Stimulated activated CD4-positive, alpha-beta T cell treated with anti-CD3 and anti-CD28 coated beads, Interleukin-15, amount 100 ng/mL, for 1 hour (primary cell): ENCODE results near the gene TMEM186.
"Not testable (repeated sequence)": the region's sequence is repeated elsewhere in the genome, so short reads cannot be mapped to it uniquely, and the experiment has no call there.

Experiments used
- DNase-seq, 2 donors: peaks; one replicate each; pipeline ENCODE4 v3.0.0-alpha.2; 2020; ENCODE audit warnings: low read depth in 1 of 2, low spot score in 1 of 2

TMEM186 gene

DNA sequence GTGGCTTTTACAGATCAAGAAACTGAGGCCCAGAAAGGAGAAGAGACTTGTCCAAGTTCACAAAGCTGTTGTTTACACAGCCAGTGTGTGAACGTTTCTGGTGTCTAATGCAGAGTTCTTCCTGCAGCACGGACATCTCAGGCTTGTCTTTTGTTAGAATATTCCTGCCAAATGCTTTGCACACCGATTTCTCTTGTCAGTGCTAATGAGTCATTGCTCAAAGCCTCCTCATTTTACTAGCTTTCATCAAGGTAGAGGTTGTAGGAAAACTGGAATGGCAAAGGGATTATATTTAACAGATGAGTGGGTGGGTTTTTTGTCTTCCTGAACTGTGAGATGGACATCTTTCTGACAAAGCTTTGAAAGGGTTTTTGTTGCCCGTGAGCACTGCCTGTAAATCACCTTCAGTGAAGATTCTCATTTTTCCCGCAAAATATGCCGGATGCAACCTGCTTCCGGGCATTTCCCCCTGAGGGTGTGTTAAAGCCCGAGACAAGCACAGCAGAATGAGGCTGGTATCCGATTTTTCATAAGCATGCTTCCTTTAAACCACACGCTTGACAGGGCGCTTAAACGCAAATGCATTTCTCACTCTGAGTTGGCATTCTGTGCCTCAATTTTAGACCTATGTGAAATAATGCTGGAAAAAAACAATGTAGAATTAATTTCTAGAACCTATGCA, 14.9 kb upstream of the TMEM186 start:
- DNase-seq: no peak

GRCh38 chr16:8808613-8809353, 11.3 kb upstream of the TMEM186 start:
- DNase-seq: no peak

DNA sequence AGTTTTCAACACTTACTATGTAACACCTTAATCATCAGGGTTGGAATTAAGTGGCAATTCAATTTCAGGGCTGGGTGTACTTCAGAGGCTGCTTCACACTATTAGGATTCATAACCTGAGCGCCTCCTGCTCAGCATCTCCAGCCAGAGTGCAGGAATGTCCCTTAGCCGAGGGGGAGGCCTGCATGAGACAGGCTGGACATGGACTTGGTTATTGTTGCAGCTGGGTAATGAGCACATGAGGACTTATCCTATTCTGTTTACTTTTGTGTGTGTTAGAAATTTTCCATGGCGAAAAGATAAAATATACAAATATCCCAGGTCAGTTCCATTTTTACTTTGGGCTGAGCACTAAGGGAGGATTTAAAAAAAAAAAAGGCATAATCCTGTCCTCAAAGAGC, 10.6 kb upstream of the TMEM186 start:
- DNase-seq: no peak

DNA sequence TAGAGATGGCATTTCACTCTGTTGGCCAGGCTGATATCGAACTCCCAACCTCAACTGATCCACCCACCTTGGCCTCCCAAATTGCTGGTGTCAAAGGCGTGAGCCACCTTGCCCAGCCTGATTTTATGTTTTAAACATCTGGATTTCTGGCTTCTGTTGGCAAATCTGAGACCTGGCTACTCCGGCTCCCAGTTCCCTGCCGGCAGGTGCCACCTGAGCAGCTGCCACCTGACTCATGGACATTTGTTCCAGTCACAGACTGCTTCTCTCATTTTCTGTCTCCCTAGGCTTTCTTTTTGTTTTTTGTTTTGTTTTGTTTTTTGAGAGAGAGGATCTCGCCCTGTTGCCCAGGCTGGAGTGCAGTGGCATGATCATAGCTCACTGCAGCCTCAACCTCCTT, 9.8 kb upstream of the TMEM186 start:
- DNase-seq: no peak

GRCh38 chr16:8806272-8806983, 9.0 kb upstream of the TMEM186 start:
- no peak for DNase-seq

- no peak for DNase-seq
Observed at GRCh38 chr16:8804313-8804712, 6.9 kb upstream of the TMEM186 start.

DNA sequence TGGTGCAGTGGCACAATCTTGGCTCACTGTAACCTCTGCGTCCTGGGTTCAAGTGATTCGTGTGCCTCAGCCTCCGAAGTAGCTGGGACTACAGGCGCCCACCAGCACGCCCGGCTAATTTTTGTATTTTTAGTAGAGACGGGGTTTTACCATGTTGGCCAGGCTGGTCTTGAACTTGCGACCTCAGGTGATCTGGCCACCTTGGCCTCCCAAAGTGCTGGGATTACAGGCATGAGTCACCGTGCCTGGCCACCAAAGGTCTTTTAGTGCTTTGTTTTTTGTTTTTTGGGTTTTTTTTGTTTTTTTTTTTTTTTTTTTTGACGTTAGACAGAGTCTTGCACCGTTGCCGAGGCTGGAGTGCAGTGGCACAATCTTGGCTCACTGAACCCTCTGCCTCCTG, 6.3 kb upstream of the TMEM186 start:
- DNase-seq: not testable (repeated sequence)

- no peak for DNase-seq
Observed at GRCh38 chr16:8801701-8802100, 4.3 kb upstream of the TMEM186 start.

GRCh38 chr16:8798535-8799157, 1.2 kb upstream of the TMEM186 start:
- no peak for DNase-seq

DNA sequence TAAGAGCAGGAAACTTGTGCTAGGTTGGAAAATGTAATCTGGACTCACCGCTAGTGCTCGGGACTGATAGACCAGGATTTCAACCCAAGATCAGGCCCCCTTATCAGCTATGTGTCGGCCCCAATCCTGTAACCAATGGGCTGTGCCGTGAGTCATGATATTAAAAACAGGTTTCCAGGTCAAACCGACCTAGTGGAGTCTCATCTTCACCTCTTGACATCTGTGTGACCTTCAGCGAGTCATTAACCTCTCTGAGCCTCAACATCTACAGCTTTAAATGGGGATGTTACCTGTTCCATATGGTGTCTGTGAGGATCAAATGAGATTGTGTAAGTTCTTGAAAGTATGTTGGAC, 712 bp upstream of the TMEM186 start:
- DNase-seq: no peak

DNA sequence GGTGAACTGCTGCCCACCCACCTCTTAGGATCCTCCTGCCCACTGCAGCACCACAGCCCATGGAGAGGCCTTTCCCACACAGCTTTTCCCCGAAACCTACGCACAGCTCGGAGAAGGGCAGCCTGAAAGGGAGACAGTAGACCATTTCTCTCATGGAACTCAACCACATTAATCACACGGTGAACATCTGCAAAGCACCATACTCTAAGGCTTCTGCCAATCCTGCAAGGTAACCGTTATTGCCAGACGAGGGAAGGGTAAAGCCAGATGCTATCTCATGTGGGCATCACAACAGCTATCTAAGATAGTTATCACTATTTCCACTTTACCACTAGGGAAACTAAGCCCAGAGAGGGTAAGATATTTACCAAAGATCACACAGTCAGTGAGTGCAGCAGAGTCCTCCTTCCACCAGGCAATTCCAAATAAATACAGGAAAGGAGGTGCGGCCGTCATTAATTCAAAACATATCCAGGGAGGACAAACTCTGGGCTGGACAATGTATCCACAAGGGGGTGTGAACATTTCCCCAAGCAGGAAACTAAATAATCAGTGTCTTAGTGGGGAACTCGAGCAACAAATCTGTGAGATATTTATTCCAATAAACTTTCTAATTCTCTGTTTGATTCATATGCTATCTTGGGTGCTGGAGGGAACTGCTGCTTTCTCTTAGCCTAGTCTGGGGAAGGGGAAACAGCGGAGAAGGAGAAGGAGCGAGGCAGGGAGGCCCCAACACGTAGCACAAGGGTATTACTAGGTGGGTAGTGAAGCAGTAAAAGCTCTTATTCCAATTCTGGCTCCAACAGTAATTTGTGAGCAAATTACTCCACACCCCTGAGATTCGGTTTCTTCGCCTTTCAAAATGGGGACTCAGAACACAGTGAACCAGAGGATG, 723 bp downstream of the TMEM186 start:
- DNase-seq: no peak

DNA sequence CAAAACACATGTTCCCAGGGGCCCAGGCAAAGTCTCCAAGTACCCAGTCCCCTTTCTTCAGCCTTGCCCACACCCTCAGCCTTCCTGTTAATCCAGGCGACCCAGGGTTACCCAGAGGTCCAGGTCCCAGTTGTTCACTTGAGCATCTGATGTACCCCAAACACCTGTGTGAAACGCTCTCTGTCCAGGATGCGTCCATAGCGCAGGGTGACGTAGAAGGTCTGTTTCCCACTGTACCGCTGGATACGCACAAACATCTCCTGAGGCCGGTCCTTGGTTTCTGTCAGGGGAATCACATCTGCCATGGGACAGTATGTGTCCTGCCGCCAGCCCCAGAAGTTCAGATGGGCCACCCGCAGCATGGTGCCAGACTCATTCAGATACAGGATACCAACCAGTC, 1.6 kb downstream of the TMEM186 start:
- DNase-seq: no peak

DNA sequence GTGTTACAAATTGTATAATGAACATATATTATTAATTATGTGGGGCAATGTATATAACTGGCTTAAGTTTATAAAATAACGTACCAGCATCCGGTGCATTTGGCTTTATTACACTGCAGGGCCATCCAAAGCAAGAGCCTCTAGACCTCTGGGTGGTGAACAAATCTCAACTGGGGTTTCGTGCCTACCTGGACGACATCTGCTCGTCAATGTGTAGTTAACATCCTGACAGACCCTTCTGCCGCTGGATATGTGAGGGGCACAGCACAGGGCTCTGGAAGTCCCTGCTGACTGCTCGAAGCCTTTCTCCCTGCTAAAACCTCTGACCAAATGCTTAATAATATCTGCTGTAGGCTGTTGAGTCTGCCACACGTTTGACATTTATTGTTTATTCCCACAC, 2.3 kb downstream of the TMEM186 start:
- DNase-seq: no peak

DNA sequence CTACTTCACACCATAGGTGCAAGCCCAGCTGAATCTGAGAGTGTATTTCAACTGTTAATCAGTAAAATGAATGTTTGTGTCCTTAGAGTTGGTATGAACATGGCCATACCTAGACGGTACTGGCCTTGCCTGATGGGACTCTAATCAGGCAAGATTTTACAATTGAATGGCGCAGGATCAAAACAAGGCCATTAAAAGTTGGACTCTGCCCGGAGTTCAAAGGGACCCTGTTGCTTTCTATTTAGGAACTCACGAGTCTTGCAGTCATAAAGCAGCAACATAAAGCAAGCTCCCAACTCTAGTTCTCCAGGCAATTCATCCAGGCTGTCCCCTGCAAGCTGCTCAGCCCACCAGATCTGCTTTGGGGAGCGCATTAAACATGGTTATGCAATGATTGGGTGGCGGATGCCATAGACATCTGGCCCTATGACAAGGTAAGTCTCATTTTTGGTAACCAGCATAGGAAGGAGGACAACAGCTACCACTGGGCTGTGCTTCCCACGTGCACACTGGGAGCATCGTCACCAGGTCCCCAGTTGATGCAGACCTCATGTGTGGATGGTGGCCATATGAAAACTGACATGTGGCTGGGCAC, 8.8 kb downstream of the TMEM186 start:
- no peak for DNase-seq

DNA sequence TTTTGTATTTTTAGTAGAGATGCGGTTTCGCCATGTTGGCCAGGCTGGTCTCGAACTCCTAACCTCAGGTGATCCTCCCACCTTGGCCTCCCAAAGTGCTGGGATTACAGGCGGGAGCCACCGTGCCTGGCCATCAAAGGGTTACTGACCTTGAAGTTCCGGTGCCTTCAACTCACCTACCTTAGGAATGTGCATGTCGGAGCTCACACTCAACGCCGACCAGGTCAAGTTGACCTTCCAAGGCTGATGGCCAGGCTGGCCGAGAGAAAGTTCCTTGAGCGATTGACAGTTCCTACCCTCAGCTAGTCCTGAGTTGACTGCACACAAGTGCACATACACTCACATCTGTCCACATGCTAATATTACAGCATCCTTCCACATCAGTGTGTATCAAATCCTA, 11.1 kb downstream of the TMEM186 start:
- DNase-seq: not testable (repeated sequence)

DNA sequence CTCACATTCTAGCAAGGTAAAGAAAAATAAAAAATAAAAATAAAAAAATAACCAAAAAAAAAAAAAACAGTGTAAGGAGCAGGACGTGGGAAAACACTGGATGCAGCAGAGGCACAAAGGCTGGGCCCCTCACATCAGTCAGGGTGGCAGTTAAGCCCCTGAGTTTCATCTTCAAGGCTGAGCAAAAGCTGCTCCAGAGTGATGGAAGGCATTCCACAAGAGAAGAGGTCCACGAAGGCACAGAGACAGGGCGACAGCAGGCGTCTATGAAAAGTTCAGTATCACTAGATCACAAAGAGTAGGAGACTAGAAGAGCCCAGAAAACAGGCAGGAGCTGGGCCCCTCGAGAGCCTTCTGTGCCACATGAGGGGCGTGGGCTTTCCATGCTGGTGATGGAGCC, 12.0 kb downstream of the TMEM186 start:
- DNase-seq: no peak

DNA sequence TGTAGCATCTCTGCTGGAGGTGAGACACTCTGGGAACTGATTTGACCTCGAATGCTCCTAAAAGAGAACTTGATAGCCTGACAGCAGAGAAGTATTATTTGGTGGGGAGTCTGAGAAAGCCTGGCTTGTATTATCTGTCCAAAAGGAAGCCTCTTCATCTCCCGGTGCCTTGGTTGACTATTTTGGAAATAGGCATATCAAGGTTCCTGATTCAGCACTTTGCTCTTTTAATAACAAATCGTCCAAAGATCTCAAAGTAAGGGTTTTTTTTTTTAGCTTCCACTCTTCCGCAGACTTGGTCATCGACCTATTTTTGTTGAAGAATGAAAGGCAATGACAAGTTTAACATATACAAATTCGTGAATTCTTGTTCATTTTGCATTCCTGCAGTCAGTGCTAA, 14.8 kb downstream of the TMEM186 start:
- no peak for DNase-seq

DNA sequence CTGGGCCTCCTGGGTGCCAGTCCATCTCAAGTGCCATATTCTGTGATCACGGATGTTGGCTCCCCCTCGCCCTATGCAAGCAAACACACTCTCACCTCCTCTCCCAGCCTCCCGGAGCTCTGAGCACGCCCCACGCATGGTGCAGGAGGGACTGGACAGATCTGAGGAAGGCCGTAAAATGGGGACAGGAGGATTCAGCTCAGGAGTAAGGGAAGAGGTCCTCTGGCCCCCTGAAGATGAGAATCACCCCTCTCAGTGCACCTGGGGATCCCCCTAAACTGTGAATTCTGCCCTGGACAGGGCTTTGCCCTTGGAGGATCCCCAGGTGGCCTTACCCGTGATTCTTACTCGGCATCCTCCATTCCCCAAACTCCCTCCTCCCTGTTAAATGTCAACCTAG, 15.6 kb downstream of the TMEM186 start:
- no peak for DNase-seq

DNA sequence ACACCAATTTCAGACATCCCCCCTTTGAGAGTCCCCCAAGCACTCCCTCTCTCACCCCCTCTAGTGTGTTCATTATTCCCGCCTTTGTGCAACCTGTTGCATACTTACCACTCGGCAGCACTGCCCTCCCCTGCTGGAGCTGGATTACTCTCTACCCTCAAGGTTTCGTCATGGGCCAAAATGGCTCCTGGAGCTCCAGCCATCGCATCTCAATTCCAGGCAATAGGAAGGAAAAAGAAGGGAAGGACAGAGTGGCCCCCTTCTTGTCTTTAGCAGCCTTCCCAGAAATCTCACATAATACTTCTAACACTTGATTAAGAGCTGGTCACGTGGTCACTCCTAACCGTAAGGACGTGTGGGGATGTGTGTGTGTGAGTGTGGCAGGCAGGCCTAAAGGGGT, 20.2 kb downstream of the TMEM186 start:
- DNase-seq: no peak

DNA sequence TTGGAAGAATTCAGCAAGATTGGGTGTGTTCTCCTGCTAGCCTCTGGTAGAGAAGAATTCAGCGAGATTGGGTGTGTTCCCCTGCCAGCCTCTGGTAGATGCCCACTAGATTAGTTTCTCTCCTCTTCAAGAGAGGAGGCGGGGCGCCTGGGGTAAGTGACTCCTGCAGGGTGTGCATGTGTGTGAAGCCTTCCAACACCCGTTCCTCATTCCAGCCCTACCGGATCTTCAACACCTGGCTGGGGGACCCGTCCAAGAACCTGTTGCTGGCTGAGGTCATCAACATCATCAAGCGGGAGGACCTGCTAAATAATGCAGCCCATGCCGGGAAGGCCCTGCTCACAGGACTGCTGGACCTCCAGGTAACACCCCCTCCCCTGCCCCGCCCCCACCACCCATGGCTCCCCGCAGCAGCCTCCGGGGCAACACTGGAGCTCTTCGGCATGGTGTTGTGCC, 21.3 kb downstream of the TMEM186 start:
- no peak for DNase-seq
